Stimulated activated CD8-positive, alpha-beta memory T cell treated with anti-CD3 and anti-CD28 coated beads, Interleukin-7, amount 100 ng/mL, for 1 hour (primary cell): ENCODE data around the gene PIGQ.

Experiments
- DNase-seq, 2 donors: peaks; one replicate each; pipeline ENCODE4 v3.0.0-alpha.2; 2020; ENCODE audit warnings: low read depth in 2 of 2

Gene PIGQ

GRCh38 chr16:569445-570254 is at the start of gene PIGQ:
Gene PIGQ (plus strand): TSS chr16:569968. CDS start chr16:574075, 4,107 bp downstream.
- DNase-seq, result peak; percentile 35 to 37

GRCh38 chr16:520847-521246 is 48.9 kb upstream of the PIGQ start:
- no peak for DNase-seq

- DNase-seq, result no peak
These were observed 48.2 kb upstream of the PIGQ start for GRCh38 chr16:521381-522210.

DNA sequence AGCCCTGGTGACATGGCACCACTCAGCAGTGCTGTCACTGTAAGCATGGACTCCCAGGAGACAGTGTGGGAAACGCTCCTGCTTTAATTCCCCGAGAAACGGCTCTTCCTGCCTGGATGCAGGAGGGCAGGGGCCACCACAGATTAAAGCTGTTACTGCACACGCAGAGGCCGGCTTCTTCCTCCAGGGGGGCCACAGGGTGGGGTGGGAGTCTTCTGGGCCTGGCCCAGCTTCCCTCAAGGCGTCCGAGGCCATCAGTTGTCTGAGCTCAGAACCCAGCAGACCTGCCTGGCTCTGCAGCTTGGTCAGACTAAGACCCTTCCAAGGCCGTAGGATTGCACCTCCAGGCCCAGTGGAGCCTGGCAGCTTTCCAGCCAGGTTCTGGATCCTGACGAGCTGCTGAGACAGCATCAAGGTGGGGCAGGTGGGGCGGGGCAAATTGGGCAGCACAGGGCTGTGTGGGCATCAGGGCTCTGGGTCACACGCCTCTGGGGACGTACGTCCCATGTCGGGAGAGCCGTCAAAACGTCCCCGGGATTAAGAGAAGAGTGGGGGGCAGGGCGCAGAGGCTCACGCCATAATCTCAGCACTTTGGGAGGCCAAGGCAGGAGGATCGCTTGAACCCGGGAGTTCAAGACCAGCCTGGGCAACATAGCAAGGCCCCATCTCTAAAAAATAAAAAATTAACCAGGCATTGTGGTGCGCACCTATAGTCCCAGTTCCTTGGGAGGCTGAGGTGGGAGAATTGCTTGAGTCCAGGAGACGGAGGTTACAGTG is 47.3 kb upstream of the PIGQ start:
- no peak for DNase-seq

DNA sequence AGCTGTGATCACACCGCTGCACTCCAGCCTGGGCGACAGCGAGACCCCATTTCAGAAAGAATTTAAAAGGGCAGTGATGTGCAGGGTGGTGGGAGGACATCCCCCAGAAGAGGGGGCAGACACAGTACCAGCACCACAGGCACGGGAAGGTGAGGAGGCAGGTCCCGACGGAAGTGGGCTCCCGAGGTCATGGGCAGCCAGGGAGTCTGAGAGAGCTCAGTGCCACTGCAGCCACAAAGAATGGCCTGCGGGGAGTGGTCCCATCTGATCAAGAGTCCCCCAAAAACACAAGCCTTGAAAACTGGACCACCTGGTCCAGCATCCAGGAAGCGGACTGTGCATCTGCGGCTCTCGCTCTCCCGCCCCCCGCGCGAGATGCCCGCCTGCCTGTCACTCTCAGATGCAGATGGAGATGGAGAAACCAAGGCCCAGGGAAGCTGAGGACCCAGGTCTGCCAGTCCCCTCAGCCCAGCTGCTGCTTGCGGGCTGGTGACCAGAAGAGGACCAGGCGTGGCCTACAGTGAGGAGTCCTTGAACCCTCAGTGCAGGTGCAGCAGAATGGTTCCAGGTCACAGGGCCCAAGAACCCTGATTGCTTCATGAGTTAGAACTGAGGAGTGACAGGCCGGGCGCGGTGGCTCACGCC is 46.5 kb upstream of the PIGQ start:
- no peak for DNase-seq

DNA sequence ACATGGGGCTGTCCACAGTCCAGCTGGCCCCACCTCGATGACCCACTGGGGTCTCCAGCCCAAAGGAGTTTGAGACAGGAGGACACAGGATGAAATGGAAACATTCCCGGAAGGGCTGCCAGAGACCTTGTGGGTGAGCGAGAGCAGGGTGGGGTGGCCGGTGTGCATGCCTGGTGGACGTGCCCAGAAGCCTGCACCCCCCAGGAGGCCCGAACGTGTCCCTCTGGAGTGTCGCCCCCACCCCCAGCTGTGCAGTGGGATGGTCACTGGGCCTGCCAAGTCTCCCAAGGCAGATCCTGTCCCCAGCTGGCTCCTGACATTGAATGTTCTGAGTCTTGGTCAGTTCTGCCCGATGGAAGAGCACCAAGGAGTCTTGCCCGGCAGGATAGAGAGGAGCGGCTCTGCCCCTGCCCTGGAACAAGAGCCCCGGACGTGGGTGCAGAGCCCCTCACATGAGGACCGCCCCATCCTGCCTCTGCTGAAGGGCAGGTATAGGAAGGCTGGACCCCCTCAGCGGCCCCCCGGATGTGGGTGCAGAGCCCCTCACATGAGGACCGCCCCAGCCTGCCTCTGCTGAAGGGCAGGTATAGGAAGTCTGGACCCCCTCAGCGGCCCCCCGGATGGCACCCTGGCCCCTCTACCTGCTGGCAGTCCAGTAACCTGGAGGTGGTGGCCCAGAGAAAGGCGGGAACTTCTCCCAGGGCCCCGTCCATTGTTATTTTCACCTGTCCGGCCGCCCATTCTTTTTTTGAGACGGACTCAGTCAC is 45.3 kb upstream of the PIGQ start:
- DNase-seq, result no peak

DNA sequence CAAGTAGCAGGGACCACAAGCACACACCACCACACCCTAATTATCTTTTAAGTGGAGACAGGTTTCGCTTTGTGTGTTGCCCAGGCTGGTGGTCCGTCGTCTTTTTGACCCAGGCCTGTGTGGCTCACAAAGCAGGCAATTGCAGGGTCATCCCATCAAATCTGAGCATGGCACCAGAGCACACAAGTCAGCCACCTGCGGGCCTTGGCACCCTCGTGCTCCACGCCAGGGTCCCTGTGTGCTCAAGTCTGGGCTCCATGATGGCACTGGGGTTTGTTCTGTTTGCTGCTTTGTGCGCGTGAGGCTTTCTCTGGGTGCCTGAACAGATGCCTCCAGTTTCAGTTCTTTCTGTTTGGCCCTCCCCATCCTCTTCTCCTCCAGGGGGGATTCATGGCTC is 44.6 kb upstream of the PIGQ start:
- no peak for DNase-seq

- DNase-seq, result no peak
These were observed 44.1 kb upstream of the PIGQ start for GRCh38 chr16:525520-526180.

DNA sequence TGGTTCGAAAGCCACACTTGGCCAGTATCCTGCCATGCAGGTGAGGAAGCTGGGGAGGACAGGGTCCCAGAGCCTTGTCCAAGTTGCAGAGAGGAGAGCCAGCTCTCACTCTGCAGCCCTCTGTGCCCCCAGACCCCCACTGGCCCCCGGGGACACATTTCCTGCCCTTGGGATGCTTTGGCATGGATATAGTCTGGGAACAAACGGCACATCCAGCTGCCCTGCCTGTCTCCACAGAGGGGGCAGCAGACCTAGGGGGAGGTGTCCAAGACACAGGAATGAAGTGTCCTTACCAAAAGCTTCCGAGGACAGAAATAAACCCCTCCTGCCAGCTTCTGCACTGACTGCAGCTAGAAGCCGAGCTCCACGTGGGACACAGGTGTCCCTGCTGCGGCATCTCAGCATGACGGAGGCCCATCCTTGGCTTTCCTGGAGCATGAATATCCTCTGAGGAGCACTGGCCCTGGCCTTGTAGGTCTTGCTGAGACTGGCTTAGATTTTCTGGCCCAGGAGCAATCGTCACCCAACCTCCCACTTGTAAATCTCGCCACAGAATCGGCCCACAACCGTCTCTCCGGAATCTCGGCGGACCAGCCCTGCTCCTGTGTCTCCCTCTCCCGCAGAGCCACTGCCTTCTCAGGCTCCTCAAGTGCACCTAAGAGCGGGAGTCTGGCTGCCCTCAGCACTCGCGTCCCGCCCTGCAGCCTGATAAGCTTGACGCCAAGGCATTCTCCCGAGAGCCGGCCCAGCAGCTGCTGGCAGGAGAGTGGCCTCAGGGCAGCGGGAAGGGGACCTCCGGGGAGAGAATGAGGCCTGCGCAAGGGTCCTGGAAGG is 43.4 kb upstream of the PIGQ start:
- no peak for DNase-seq

GRCh38 chr16:527015-527903 is 42.5 kb upstream of the PIGQ start, which contains the start of gene CAPN15:
Gene CAPN15 (plus strand): TSS chr16:527712. CDS start chr16:546839, 19,127 bp downstream.
- peak; percentile 66 to 77 for DNase-seq

GRCh38 chr16:528111-529011 is 41.4 kb upstream of the PIGQ start:
- DNase-seq, result no peak

DNA sequence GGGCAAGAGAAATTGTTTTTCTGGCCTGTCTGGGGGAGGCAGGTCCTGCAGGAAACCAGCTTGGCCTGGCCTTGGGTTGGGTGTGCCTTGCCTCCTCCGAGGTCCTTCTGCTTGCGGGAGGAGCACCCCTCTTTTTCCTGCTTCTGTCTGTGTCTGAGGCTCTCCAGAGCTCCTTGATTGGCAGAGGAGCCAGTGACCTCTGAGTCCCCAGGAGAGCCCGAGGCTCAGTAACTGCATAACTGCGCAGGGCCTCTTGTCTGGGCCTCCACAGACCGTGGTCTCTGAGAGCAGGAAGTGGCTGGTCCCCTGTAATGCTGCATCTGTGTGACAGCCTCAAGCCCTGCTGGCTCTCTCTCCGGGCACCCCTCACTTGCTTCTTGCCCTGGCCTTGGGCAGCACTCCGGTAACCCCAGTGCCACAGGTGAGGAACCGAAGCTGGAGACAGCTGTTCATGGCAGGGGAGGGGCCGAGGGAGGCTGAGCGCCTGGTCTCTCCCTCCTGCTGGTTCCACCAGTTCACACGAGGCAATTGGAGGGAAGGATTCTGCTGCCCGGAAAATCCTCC is 40.7 kb upstream of the PIGQ start:
- no peak for DNase-seq

GRCh38 chr16:530111-530817 is 39.5 kb upstream of the PIGQ start:
- no peak for DNase-seq

DNA sequence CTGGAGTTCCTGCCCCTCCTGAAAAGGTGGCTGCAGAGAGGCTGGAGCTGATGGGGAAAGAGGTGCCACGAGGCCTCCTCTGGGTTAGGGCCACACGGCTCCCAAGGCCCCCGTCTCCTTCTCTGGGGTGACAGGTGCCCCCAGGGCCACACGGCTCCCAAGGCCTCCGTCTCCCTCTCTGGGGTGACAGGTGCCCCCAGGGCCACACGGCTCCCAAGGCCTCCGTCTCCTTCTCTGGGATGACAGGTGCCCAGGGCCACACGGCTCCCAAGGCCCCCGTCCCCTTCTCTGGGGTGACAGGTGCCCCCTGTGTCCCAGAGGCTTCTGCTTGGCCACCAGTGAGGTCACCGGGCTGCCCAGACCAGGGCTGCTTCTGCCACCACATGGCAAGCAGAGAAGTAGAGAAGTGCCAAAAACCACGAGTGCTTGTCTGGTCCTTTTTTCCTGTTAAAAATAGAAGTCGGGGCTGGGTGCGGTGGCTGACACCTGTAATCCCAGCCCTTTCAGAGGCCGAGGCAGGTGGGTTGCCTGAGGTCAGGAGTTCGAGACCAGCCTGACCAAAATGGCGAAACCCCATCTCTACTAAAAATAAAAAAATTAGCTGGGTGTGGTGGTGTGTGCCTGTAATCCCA is 38.2 kb upstream of the PIGQ start:
- DNase-seq, result no peak

- DNase-seq, result no peak
These were observed 36.2 kb upstream of the PIGQ start for GRCh38 chr16:533391-534123.
